GM23338 (cell line): ENCODE data around the gene GBP2.

ENCODE experiments used
- CTCF ChIP-seq, 2 experiments: fragments of 200-600 bp in 1 of 2; sonication (generic) in 1 of 2; conservative IDR thresholded peaks; 2 replicates each; pipeline versions ENCODE4 v1.5.1 to v1.6.1; 2016 to 2017; ENCODE audit warnings: antibody characterized with exemption in 2 of 2, low read depth in 2 of 2, mild to moderate bottlenecking in 2 of 2, moderate library complexity in 1 of 2
- EZH2 ChIP-seq: fragments of 200-600 bp; sonication (generic); IDR thresholded peaks from one replicate; pipeline ENCODE4 v1.8.0; 2017; ENCODE audit warnings: antibody characterized with exemption, mild to moderate bottlenecking, low read depth; ENCODE audit not compliant: unreplicated experiment
- JUNB ChIP-seq: IDR thresholded peaks from one replicate; pipeline ENCODE4 v1.6.1; 2016; ENCODE audit warnings: antibody characterized with exemption; ENCODE audit not compliant: unreplicated experiment
- POLR2AphosphoS5 ChIP-seq: IDR thresholded peaks from 2 replicates; pipeline ENCODE4 v1.6.1; 2016; ENCODE audit warnings: antibody characterized with exemption, low read depth
- REST ChIP-seq: IDR thresholded peaks from one replicate; pipeline ENCODE4 v1.6.1; 2018; ENCODE audit warnings: antibody characterized with exemption; ENCODE audit not compliant: unreplicated experiment

DNA sequence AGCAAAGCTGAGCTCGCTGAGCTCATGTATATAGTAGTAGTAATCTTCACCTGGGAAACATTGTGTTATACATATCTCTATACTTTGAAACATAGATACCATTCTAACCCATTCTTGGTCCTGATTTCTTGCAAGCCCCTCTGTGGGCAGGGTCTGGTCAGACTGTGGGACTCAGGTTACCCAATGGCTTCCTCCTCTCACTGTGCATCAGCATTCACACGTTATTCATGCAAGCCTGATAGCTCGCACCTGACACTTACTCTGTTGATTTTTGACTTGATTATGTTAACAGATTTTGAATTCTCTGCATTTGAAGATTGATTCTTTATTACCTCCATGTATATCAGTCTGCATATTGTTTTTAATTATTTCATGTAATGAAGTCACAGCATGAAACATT, 48.6 kb upstream of the GBP2 start:
- no peak for TF ChIP-seq CTCF (conservative IDR thresholded peaks at IDR 0.05; ENCODE audit: low read depth in 2 of 2)
- TF ChIP-seq POLR2AphosphoS5, result no peak
- no peak for TF ChIP-seq REST
- TF ChIP-seq EZH2, result no peak
- no peak for TF ChIP-seq JUNB
